Activated T-helper 1 cell treated with anti-CD3 and anti-CD28 coated beads, Interleukin-12 subunit alpha, Interleukin-12 subunit beta, Interleukin-2, Interleukin-4 antibody, amounts not matched to agents 30 ng/mL and 10 ng/mL and 1 ng/mL, durations not matched to agents 14 hours and 24 hours and 36 hours (primary cell): ENCODE measurements around the gene CDH13. TPM values are rescaled to one million over a fixed set of nuclear protein-coding genes. Genes with fewer than 3 reads are reported as not detected.

ENCODE experiments used
- DNase-seq: peaks from one replicate; pipeline ENCODE4 v3.0.0; 2021; ENCODE audit warnings: low spot score
- H3K27ac Mint-ChIP-seq: one replicate; pipeline ENCODE4 v1.8.0; 2021; ENCODE audit warnings: mild to moderate bottlenecking, mixed read lengths
- H3K27me3 Mint-ChIP-seq: one replicate; pipeline ENCODE4 v1.8.0; 2022; ENCODE audit warnings: mild to moderate bottlenecking, moderate library complexity, mixed read lengths; ENCODE audit not compliant: insufficient read depth
- H3K36me3 Mint-ChIP-seq: one replicate; pipeline ENCODE4 v1.8.0; 2021; ENCODE audit warnings: low read depth, mixed read lengths
- H3K4me1 Mint-ChIP-seq: one replicate; pipeline ENCODE4 v1.8.0; 2021; ENCODE audit warnings: low read depth, mixed read lengths
- H3K4me3 Mint-ChIP-seq: one replicate; pipeline ENCODE4 v1.8.0; 2021; ENCODE audit warnings: mild to moderate bottlenecking, moderate library complexity, mixed read lengths
- H3K9me3 Mint-ChIP-seq: one replicate; pipeline ENCODE4 v1.8.0; 2021; ENCODE audit warnings: mixed read lengths
- intact Hi-C: fragments of 100-400 bp; cut with micrococcal nuclease; formaldehyde crosslinking; loops from one replicate; pipeline ENCODE4 v1.15.1; 2024
- total RNA-seq: library from RNA; stranded (reverse); gene quantifications from 2 replicates; pipeline ENCODE4 v1.2.3, GENCODE V29; 2022

CDH13 gene
- total RNA-seq, 1 donor from 2014 or later, result not detected

- no peak overlapping the region for H3K4me3 Mint-ChIP-seq
- H3K27ac Mint-ChIP-seq, result no peak overlapping the region
- H3K27me3 Mint-ChIP-seq, result no peaks in the 10 kb centered on the region
- intact Hi-C loops, result no loop called here
- no peaks in the 10 kb centered on the region for H3K36me3 Mint-ChIP-seq
- no peaks in the 10 kb centered on the region for H3K4me1 Mint-ChIP-seq
- no peaks in the 10 kb centered on the region for H3K9me3 Mint-ChIP-seq
- no peak for DNase-seq
Observed at GRCh38 chr16:83269541-83269940, 642.8 kb downstream of the CDH13 start.

- Mint-ChIP-seq H3K27ac (no peak overlapping the region), H3K36me3 (no peaks in the 10 kb centered on the region), H3K4me3 (no peak overlapping the region), H3K4me1 (no peaks in the 10 kb centered on the region), H3K9me3 (no peaks in the 10 kb centered on the region), H3K27me3 (no peaks in the 10 kb centered on the region)
- no peak for DNase-seq
- intact Hi-C loops, result no loop called here
Observed at GRCh38 chr16:83270061-83270460, 643.3 kb downstream of the CDH13 start.

DNA sequence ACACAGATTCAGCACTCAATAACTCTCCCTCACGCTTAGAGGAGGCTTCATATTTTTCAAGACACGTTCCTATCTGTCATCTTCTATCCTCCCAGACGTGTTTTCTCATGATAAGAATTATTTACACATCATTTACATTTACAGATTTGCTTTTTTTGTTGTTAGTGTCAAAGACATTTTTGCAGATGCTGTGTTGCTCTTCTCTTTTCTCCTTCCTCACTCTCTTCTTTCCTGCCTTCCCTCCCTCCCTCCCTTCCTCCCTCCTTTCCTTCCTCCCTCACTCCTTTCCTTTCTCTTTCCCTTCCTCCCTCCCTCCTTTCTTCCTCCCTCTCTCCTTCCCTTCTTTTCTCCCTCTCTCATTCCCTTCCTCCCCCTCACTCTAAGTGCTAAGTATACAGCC is 643.9 kb downstream of the CDH13 start:
- intact Hi-C loops, result no loop called here
- Mint-ChIP-seq H3K27ac (no peak overlapping the region), H3K4me1 (no peaks in the 10 kb centered on the region), H3K27me3 (no peaks in the 10 kb centered on the region), H3K4me3 (no peak overlapping the region), H3K9me3 (no peaks in the 10 kb centered on the region), H3K36me3 (no peaks in the 10 kb centered on the region)
- DNase-seq, result no peak

GRCh38 chr16:83271123-83271522 is 644.4 kb downstream of the CDH13 start:
- no peak overlapping the region for H3K4me3 Mint-ChIP-seq
- intact Hi-C loops, result no loop called here
- H3K27ac Mint-ChIP-seq, result no peak overlapping the region
- H3K9me3 Mint-ChIP-seq, result no peaks in the 10 kb centered on the region
- H3K36me3 Mint-ChIP-seq, result no peaks in the 10 kb centered on the region
- no peak for DNase-seq
- no peaks in the 10 kb centered on the region for H3K4me1 Mint-ChIP-seq
- H3K27me3 Mint-ChIP-seq, result no peaks in the 10 kb centered on the region

GRCh38 chr16:83271970-83272575 is 645.3 kb downstream of the CDH13 start:
- Mint-ChIP-seq H3K27ac (no peak overlapping the region), H3K4me3 (no peak overlapping the region), H3K36me3 (no peaks in the 10 kb centered on the region), H3K4me1 (no peaks in the 10 kb centered on the region), H3K9me3 (no peaks in the 10 kb centered on the region), H3K27me3 (no peaks in the 10 kb centered on the region)
- intact Hi-C loops, result no loop called here
- no peak for DNase-seq

DNA sequence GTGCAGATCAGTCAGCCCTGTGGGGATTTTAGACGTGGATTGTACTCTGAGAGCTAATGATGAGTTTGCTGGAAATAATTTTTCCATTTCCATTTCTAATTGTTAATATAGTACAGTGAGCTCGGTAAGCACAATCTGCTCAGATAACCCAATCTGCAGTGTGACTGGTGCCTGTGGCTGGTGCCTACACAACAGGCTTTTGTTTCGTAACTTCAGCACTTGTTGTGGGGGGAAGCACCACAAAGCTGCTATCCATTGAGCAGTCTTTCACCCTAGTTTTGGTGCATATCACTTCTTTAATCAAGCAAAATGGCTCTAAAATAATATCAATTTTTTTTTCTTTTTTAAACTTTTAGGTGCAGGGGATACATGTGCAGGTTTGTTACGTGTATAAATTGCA is 646.1 kb downstream of the CDH13 start:
- H3K9me3 Mint-ChIP-seq, result no peaks in the 10 kb centered on the region
- no peaks in the 10 kb centered on the region for H3K4me1 Mint-ChIP-seq
- no peaks in the 10 kb centered on the region for H3K36me3 Mint-ChIP-seq
- DNase-seq, result no peak
- H3K27me3 Mint-ChIP-seq, result no peaks in the 10 kb centered on the region
- no peak overlapping the region for H3K4me3 Mint-ChIP-seq
- no peak overlapping the region for H3K27ac Mint-ChIP-seq
- intact Hi-C loops, result no loop called here

DNA sequence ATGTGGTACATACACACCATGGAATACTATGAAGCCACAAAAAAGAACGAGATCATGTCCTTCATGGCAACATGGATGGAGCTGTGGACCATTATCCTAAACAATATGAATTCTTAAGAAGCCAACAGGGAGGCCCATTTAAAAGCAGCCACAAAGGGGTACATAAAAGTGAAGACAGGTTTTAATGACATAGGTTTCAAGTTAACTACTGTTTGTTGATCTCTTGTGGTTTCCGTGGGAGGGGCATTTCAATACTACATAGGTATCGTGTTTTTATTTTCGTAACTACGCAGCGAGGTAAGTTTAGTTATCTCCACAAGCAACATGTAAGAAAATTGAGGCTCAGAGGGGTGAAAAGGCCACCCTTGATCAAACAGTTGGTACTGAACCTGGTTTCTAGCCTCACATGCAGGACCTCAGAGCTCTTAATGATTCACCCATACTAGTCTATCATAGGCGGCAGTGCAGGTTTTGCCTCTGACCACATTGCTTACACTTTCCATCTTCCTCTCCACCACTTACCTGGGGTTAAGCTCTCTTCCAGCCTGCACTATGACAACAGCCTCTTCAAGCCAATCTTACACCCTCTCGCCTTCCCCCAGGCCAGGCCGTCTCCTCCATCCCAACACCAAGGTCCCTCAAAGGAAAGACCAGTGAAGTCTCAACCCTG is 646.9 kb downstream of the CDH13 start:
- Mint-ChIP-seq H3K4me1 (no peaks in the 10 kb centered on the region), H3K36me3 (no peaks in the 10 kb centered on the region), H3K27ac (no peak overlapping the region), H3K27me3 (no peaks in the 10 kb centered on the region), H3K9me3 (no peaks in the 10 kb centered on the region), H3K4me3 (no peak overlapping the region)
- DNase-seq, result no peak
- intact Hi-C loops, result no loop called here

DNA sequence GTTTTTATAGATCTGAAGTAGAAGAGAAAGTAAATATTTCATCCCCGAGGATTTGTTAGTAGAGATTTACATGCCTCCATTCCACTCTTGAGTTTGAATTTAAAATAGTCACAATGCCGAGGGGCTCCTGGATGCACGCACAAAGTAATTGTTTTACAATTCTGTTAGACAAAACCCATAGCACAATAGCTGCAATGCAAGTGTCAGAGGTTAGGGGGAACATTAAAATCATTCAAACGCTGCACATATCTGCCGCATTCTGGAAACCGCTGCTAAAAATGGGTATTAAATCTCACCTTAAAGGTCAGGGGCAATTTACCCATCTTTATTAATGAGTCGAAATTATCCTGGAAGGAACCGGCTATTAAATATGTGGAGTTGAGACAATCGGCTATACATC is 652.5 kb downstream of the CDH13 start:
- H3K4me1 Mint-ChIP-seq, result no peaks in the 10 kb centered on the region
- no peak overlapping the region for H3K4me3 Mint-ChIP-seq
- no peaks in the 10 kb centered on the region for H3K27me3 Mint-ChIP-seq
- intact Hi-C loops, result no loop called here
- H3K9me3 Mint-ChIP-seq, result no peaks in the 10 kb centered on the region
- no peak overlapping the region for H3K27ac Mint-ChIP-seq
- DNase-seq, result no peak
- H3K36me3 Mint-ChIP-seq, result no peaks in the 10 kb centered on the region

- no peaks in the 10 kb centered on the region for H3K36me3 Mint-ChIP-seq
- peaks cover 4% of the 10 kb centered on the region for H3K27me3 Mint-ChIP-seq
- DNase-seq, result no peak
- H3K27ac Mint-ChIP-seq, result no peak overlapping the region
- intact Hi-C loops, result no loop called here
- no peaks in the 10 kb centered on the region for H3K9me3 Mint-ChIP-seq
- no peaks in the 10 kb centered on the region for H3K4me1 Mint-ChIP-seq
- H3K4me3 Mint-ChIP-seq, result no peak overlapping the region
Observed at GRCh38 chr16:83285921-83286320, 659.2 kb downstream of the CDH13 start.

DNA sequence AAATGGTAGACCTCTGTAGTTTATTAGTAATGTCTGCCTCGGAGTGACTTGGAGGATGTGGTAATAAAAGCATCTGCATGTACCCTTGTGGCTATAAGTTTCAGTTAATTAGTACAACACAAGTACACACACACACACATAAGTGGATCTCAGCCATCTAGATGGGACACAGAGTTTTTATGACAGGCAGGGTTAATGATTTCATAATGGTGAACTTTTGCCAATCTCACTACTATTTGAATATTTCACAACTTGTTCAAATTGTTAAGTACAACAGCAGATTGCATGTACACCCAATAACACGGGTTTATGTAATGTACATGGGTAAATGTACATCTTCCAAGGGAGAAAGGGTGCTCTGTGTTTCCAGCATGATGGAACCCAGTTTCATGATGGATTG is 669.7 kb downstream of the CDH13 start:
- no peak for DNase-seq
- H3K27me3 Mint-ChIP-seq, result no peaks in the 10 kb centered on the region
- intact Hi-C loops, result loop anchor here (2.0 kb wide), 1 partner anchor 60 kb away; no protein-coding TSS in a partner anchor
- H3K27ac Mint-ChIP-seq, result no peak overlapping the region
- no peaks in the 10 kb centered on the region for H3K36me3 Mint-ChIP-seq
- no peaks in the 10 kb centered on the region for H3K9me3 Mint-ChIP-seq
- H3K4me3 Mint-ChIP-seq, result no peak overlapping the region
- no peaks in the 10 kb centered on the region for H3K4me1 Mint-ChIP-seq

- intact Hi-C loops, result no loop called here
- Mint-ChIP-seq H3K9me3 (no peaks in the 10 kb centered on the region), H3K4me3 (no peak overlapping the region), H3K27me3 (no peaks in the 10 kb centered on the region), H3K27ac (no peak overlapping the region), H3K4me1 (no peaks in the 10 kb centered on the region), H3K36me3 (no peaks in the 10 kb centered on the region)
- DNase-seq, result no peak
Observed at GRCh38 chr16:83298541-83298940, 671.8 kb downstream of the CDH13 start.

- intact Hi-C loops, result no loop called here
Observed at GRCh38 chr16:83300326-83300725, 673.6 kb downstream of the CDH13 start.

GRCh38 chr16:83301971-83302370 is 675.2 kb downstream of the CDH13 start:
- H3K9me3 Mint-ChIP-seq, result no peaks in the 10 kb centered on the region
- H3K4me1 Mint-ChIP-seq, result no peaks in the 10 kb centered on the region
- intact Hi-C loops, result no loop called here
- H3K27me3 Mint-ChIP-seq, result no peaks in the 10 kb centered on the region
- H3K27ac Mint-ChIP-seq, result no peak overlapping the region
- no peak overlapping the region for H3K4me3 Mint-ChIP-seq
- no peak for DNase-seq
- no peaks in the 10 kb centered on the region for H3K36me3 Mint-ChIP-seq

More at GRCh38 chr16:83300326-83300725, 673.6 kb downstream of the CDH13 start:
- no peak overlapping the region for H3K27ac Mint-ChIP-seq
- no peak overlapping the region for H3K4me3 Mint-ChIP-seq
- no peaks in the 10 kb centered on the region for H3K36me3 Mint-ChIP-seq
- no peaks in the 10 kb centered on the region for H3K27me3 Mint-ChIP-seq
- no peaks in the 10 kb centered on the region for H3K4me1 Mint-ChIP-seq
- H3K9me3 Mint-ChIP-seq, result no peaks in the 10 kb centered on the region
- DNase-seq, result no peak

DNA sequence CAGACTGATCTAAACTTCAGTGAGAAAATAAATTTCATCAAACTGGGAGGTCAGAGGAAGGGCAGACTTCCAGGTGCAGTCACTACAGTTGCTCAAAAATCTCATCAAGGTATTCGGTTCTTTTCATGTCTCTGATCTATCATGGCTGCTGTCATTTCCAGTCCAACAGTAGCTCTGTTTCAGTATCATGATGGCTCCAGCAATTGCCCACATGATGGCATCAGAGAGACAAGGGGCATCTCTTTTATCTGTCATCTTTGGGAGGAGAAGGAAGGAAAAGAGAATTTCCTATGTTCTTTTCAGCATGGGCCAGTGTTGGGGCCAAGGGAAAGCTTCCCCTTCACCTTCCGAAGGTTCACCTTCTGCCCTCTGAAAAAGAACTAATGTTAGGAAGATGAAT is 676.1 kb downstream of the CDH13 start:
- no peaks in the 10 kb centered on the region for H3K36me3 Mint-ChIP-seq
- no peak overlapping the region for H3K27ac Mint-ChIP-seq
- intact Hi-C loops, result no loop called here
- DNase-seq, result no peak
- H3K27me3 Mint-ChIP-seq, result no peaks in the 10 kb centered on the region
- H3K4me3 Mint-ChIP-seq, result no peak overlapping the region
- H3K9me3 Mint-ChIP-seq, result no peaks in the 10 kb centered on the region
- H3K4me1 Mint-ChIP-seq, result no peaks in the 10 kb centered on the region
